GM23338 (cell line): ENCODE measurements around the gene FRY. TPM values are rescaled to one million over a fixed set of nuclear protein-coding genes. Genes with fewer than 3 reads are reported as not detected.

Experiments
- ATAC-seq: fragments of 200-7000 bp; cut with Tn5 transposase; 3 replicates; pipeline ENCODE4 v1.9.1; 2020
- DNase-seq: peaks from one replicate; pipeline ENCODE4 v3.0.0-alpha.2; 2015; ENCODE audit warnings: low spot score
- H2AFZ ChIP-seq: fragments of 200-600 bp; sonication (generic); 2 replicates; pipeline ENCODE4 v1.8.0; 2016; ENCODE audit warnings: antibody characterized with exemption, mild to moderate bottlenecking, moderate library complexity
- H3F3A ChIP-seq: fragments of 200-600 bp; sonication (generic); replicated peaks from 2 replicates; pipeline ENCODE4 v1.8.0; 2017; ENCODE audit warnings: antibody characterized with exemption, mixed run types, low read depth
- H3K27ac ChIP-seq: fragments of 200-600 bp; sonication (generic); 2 replicates; pipeline ENCODE4 v1.6.1; 2016; ENCODE audit warnings: low read depth
- H3K27me3 ChIP-seq: fragments of 200-600 bp; sonication (generic); 2 replicates; pipeline ENCODE4 v1.8.0; 2016; ENCODE audit warnings: mild to moderate bottlenecking, mixed run types, moderate library complexity; ENCODE audit not compliant: insufficient read depth
- H3K36me3 ChIP-seq: fragments of 200-600 bp; sonication (generic); 2 replicates; pipeline ENCODE4 v1.8.0; 2016; ENCODE audit warnings: mild to moderate bottlenecking; ENCODE audit not compliant: insufficient read depth
- H3K4me1 ChIP-seq: fragments of 200-600 bp; sonication (generic); 2 replicates; pipeline ENCODE4 v1.8.0; 2016; ENCODE audit warnings: mild to moderate bottlenecking, moderate library complexity; ENCODE audit not compliant: insufficient read depth
- H3K4me2 ChIP-seq: fragments of 200-600 bp; sonication (generic); 2 replicates; pipeline ENCODE4 v1.7.1; 2017; ENCODE audit warnings: mixed run types
- H3K4me3 ChIP-seq: fragments of 200-600 bp; sonication (generic); 2 replicates; pipeline ENCODE4 v1.6.1; 2016; ENCODE audit warnings: mixed run types
- H3K79me2 ChIP-seq: fragments of 200-600 bp; sonication (generic); replicated peaks from 2 replicates; pipeline ENCODE4 v1.8.0; 2017; ENCODE audit warnings: mild to moderate bottlenecking; ENCODE audit not compliant: insufficient read depth
- H3K9me2 ChIP-seq: fragments of 200-600 bp; sonication (generic); 2 replicates; pipeline ENCODE4 v1.8.0; 2017; ENCODE audit not compliant: insufficient read depth
- H4K20me1 ChIP-seq: fragments of 200-600 bp; sonication (generic); replicated peaks from 2 replicates; pipeline ENCODE4 v1.8.0; 2017; ENCODE audit warnings: mild to moderate bottlenecking; ENCODE audit not compliant: insufficient read depth
- H3K27ac Mint-ChIP-seq: 2 replicates; pipeline ENCODE4 v1.8.0; 2020; ENCODE audit warnings: inconsistent platforms, mild to moderate bottlenecking, moderate library complexity, mixed read lengths
- H3K27me3 Mint-ChIP-seq: 3 replicates; pipeline ENCODE4 v1.8.0; 2022; ENCODE audit warnings: low read depth, mild to moderate bottlenecking, moderate library complexity, mixed read lengths, inconsistent platforms; ENCODE audit not compliant: insufficient read depth, poor library complexity
- H3K36me3 Mint-ChIP-seq: 3 replicates; pipeline ENCODE4 v1.8.0; 2021; ENCODE audit warnings: low read depth, mild to moderate bottlenecking, inconsistent platforms, moderate library complexity, mixed read lengths
- H3K4me1 Mint-ChIP-seq: 3 replicates; pipeline ENCODE4 v1.8.0; 2020; ENCODE audit warnings: mild to moderate bottlenecking, inconsistent platforms, mixed read lengths
- H3K4me3 Mint-ChIP-seq: 3 replicates; pipeline ENCODE4 v1.8.0; 2021; ENCODE audit warnings: moderate library complexity, mild to moderate bottlenecking, inconsistent platforms, mixed read lengths
- H3K9me3 Mint-ChIP-seq: 3 replicates; pipeline ENCODE4 v1.8.0; 2020; ENCODE audit warnings: moderate library complexity, mild to moderate bottlenecking, inconsistent platforms, mixed read lengths
- CREB1 ChIP-seq: fragments of 250-450 bp; sonication (Bioruptor Pico); IDR thresholded peaks from 2 replicates; pipeline ENCODE4 v1.5.0; 2020; ENCODE audit warnings: low read depth, mild to moderate bottlenecking, moderate library complexity
- JUNB ChIP-seq: IDR thresholded peaks from one replicate; pipeline ENCODE4 v1.6.1; 2016; ENCODE audit warnings: antibody characterized with exemption; ENCODE audit not compliant: unreplicated experiment
- NANOG ChIP-seq: IDR thresholded peaks from 2 replicates; pipeline ENCODE4 v1.6.1; 2016; ENCODE audit warnings: antibody characterized with exemption, borderline replicate concordance
- POLR2AphosphoS5 ChIP-seq: IDR thresholded peaks from 2 replicates; pipeline ENCODE4 v1.6.1; 2016; ENCODE audit warnings: antibody characterized with exemption, low read depth
- REST ChIP-seq: IDR thresholded peaks from one replicate; pipeline ENCODE4 v1.6.1; 2018; ENCODE audit warnings: antibody characterized with exemption; ENCODE audit not compliant: unreplicated experiment
- ZNF114 ChIP-seq: fragments of 250-450 bp; sonication (Bioruptor Pico); IDR thresholded peaks from 2 replicates; pipeline ENCODE4 v1.5.0; 2020; ENCODE audit warnings: mild to moderate bottlenecking, moderate library complexity
- ZNF462 ChIP-seq: fragments of 250-450 bp; sonication (Bioruptor Pico); IDR thresholded peaks from 2 replicates; pipeline ENCODE4 v1.5.0; 2020; ENCODE audit warnings: mild to moderate bottlenecking, moderate library complexity
- polyA plus RNA-seq: library from polyadenylated mRNA; unstranded; fragments of >200 nt; fragmentation: Nextera tagmentation; extraction: Ambion mirVana; gene quantifications from 2 replicates; pipeline ENCODE4 v1.2.1, GENCODE V29; 2016
- total RNA-seq: library from RNA; depleted of rRNA; stranded (reverse); fragments of >200 nt; shearing (Covaris generic); gene quantifications from 2 replicates; pipeline ENCODE4 v1.2.3, GENCODE V29; 2014

Gene FRY
- total and polyA plus RNA-seq, 2 experiments from 2014 or later, result 2.4 to 10.1 TPM

GRCh38 chr13:32036757-32037156 lies 5.2 kb downstream of the FRY start:
- no peak overlapping the region for H3K4me3 ChIP-seq
- ATAC-seq (no peak), DNase-seq (no peak)
- H3K27me3 ChIP-seq, result no peaks in the 10 kb centered on the region
- H2AFZ ChIP-seq, result no peak overlapping the region
- H3F3A ChIP-seq, result no peaks in the 10 kb centered on the region
- Mint-ChIP-seq H3K9me3 (no peaks in the 10 kb centered on the region), H3K27me3 (no peaks in the 10 kb centered on the region), H3K36me3 (no peaks in the 10 kb centered on the region), H3K4me3 (no peak overlapping the region), H3K4me1 (peaks cover 29% of the 10 kb centered on the region), H3K27ac (no peak overlapping the region)
- no peak overlapping the region for H3K27ac ChIP-seq
- no peak overlapping the region for H3K4me2 ChIP-seq
- H3K4me1 ChIP-seq, result peaks cover 15% of the 10 kb centered on the region
- H3K79me2 ChIP-seq, result no peaks in the 10 kb centered on the region
- H3K9me2 ChIP-seq, result no peaks in the 10 kb centered on the region
- no peaks in the 10 kb centered on the region for H4K20me1 ChIP-seq
- H3K36me3 ChIP-seq, result no peaks in the 10 kb centered on the region
- TF ChIP-seq JUNB (no peak), POLR2AphosphoS5 (no peak), ZNF462 (no peak), NANOG (no peak), REST (no peak), CREB1 (no peak), ZNF114 (CRISPR knock-in tag) (no peak)
